GM19099 (cell line): ENCODE results near the gene SNTG2.

ENCODE experiments used
- POLR2A ChIP-seq: IDR thresholded peaks from 3 replicates; pipeline ENCODE4 v1.6.1; 2011; ENCODE audit warnings: low read depth; ENCODE audit not compliant: insufficient read length; ENCODE audit errors: extremely low read depth

SNTG2 gene

DNA sequence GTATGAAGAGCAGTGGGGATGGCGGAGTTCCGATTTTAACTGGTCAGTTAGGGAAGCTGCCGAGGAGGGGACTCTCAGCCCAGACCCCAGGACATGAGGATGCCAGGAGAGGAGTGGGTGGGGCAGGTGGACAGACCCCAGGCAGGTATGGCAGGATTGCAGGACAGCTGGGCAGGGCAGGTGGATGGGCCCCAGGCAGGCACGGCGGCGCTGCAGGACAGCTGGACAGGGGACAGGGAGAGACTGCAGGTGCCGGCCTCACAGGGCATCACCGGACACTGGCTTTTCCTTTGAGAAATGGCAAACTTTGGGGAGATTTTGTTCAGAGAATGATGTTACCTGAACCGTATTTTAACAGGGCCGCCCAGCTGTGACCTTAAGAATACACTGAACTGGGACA, 127.7 kb downstream of the SNTG2 start:
- TF ChIP-seq POLR2A = no peak

DNA sequence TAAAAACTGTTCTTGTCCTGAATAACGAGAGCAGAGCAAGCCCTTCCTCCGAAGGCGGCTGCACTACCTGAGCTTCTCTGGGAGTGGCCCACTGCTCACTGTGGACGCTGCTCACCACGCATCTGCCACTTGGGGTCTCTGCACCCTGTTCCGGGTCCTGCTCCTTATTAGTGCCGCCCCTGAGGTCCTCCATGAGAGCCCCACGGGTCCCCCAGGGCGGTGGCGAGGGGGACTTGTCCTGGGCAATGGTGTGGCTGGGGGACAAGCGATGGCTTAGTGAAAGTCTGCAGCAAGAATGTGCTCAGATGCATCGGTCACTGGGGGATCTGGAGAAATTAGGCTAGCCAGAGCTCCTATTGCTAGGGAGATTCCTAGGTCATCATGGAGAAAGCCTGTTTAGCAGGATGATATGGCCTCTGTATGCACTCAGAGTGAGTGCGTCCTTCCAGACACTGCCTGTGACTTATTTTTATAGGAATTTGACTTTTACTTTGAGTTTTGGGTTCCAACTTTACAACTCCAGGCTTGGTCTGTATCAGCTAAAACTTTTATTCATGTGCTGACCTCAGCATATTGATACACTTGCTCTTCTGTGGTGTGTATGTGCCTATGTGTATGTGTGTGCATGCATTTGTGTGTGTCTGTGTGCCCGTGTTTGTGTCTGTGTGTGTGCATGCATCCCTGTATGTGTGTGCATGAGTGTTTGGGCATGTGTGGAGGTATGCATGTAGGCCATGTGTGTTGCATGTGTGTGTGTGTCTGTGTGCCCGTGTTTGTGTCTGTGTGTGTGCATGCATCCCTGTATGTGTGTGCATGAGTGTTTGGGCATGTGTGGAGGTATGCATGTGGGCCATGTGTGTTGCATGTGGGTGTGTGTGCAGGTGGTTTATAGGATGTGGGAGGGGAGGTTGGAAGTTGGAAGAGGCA, 129.5 kb downstream of the SNTG2 start:
- TF ChIP-seq POLR2A = no peak

DNA sequence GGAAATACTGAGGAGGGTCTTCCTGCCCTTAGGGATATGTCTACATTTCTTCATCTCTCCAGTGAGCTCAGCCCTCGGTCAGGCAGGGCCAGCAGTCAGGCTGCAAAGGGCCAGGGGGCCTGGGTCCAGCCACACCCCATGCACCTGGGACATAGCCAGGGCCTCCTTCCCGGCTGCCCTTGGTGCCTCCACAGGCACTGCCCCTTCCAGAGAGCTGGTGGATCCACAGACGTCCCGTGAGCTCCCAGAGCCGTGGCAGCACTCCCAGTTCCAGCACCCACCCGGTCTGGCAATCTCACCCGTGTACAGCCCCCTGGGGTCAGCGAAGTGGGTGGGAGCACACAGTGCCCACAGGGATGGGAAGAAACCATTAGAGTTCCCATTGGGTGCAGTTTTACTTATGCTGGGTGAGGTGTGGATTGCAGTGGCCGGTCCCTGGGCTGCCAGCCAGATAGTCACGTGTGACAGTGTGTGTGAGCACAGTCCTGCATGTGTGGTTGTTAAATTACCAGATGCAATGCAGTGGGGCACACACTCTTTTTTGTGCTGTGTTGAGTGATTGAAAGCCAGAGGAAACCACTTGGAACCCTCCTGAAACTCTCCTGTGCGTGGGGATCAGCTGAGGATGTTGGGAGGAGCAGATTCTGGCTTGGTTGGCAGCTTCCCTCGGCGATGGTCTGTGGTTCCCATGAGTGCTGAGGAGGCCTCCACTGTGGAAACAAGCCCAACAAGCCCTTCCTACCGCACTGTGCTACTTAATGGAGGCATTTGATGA, 131.0 kb downstream of the SNTG2 start:
- TF ChIP-seq POLR2A = no peak

DNA sequence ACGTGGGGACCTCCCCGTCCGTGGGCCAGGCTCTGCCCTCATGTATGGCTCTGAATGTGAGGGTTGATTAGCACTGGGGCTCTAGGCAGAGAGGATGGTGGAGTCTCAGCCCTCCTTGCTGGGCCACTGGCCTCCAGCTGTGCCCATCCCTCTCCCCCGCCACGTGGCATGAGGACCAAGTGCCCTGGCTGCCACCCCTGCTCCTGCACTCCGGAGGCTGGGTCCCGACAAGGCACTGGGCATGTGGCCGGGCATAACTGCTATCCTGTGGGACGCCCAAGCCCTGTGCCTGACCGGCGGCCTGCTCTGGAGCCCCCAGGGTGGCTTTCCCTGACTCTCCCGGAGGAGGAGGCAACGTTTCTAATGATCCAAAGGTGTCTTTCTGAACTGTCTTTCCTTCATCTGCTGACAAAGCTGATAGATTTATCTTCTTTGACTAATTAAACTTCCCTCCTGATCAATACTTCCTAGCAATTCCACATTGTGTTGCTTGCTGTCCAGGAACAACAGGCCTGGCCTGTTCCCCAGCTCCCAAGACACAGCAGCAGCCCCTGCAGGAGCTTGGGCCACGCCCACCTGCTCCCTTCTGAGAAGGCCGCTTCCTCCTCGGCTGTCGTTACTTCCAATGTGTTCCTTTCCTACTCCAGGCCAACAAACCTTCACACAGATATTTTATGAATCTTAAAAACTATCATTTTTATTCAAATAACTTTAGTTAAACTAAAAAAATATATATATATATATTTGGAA, 132.0 kb downstream of the SNTG2 start:
- TF ChIP-seq POLR2A = no peak

DNA sequence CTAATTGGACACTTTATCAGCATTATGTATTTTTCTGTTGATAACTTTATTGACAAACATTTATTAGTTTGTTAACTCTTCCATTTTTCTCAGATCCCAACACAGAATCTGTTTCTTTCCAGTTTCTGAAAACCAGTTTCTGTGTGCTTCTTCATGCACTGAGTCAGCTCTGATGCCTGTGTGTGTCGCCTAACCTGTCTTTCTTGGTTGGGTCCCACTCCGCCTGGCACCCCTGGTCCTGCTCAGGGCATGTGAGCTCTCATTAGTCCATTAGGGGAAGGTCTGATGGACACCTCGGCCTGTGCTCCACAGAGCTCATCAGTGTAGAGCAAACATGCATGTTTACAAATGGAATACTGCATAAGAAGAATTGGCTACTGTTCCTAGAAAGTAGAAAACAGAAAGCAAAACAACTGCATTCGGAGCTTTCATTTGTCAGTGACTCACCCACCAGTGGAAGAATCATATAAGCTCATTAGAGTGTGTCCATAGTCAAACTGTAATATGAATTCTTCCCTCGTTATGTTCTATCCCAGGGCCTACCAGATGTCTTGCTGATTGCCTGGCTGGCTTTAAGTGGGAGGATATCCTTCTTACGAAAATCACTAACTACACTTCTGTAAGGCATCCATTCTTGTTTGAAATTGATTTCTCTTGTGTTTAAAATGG, 137.7 kb downstream of the SNTG2 start:
- no peak for TF ChIP-seq POLR2A

DNA sequence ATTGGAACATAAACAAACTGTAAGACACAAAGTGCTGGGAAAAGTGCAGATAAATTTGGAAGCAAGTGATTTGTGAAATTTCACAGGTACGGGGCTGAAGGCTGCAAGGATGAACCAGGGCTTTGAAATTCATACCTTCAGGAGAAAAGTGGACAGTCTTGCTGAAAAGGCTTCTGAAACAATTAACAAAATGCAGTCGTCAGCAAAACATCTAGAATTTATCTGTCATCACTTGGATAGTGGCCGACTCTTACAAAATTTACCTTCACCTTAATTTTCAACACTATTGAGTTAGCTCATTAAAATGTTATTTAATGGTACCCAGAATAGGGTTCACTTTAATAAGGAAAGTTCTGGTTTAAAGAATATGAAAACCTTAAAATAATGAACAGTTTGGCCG, 138.3 kb downstream of the SNTG2 start:
- no peak for TF ChIP-seq POLR2A

DNA sequence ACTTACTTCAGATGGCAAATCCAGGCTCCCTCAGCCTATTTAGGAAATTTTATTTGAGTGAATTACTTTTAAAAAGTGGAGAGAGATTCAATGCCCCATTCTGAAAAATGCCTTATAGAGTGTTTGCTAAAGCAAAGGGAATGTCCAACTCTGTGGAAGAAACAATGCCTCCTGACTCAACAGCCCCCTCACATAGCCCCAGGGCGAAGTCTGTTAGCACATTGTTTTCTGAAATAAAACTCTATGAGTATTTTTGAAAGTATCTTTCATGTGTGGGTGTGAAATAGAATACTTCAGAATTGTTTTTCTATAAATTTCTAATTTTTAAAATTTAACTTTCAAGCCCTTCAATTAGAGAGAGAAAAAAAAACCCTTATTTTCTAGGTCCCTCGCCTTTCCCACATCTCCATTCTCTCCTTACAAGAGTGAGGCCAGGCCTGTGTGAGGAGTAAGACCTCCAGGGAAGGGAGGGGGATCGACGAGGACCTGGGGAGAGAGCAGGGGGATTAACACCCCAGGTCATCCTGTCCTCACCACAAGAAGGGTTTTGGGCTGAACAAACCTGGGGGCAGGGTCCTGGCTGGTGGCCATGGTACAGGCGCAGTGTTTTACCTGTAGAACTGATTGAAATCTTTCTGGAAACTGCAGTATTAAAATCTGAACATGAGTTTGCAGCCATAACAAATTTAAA, 141.4 kb downstream of the SNTG2 start:
- TF ChIP-seq POLR2A = no peak

DNA sequence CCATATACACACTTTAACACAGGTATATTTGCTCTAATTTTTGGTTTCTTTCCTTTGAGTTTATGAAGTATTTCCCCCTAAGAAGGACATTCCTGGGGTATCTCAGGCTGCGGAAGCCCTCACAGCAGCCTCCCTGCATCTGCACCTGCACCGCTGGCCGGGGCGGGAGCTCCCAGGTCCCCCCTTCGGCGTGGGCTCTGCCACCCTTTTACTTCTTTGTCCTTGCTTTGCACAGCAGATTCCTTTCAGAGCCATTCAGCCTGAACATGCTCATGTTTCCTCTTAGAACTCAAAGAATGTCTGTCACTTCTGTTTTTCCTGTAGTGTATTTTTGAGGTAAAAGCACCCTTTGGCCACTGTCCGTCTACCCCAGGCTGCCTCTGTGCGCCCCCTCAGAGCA, 146.5 kb downstream of the SNTG2 start:
- TF ChIP-seq POLR2A = no peak

DNA sequence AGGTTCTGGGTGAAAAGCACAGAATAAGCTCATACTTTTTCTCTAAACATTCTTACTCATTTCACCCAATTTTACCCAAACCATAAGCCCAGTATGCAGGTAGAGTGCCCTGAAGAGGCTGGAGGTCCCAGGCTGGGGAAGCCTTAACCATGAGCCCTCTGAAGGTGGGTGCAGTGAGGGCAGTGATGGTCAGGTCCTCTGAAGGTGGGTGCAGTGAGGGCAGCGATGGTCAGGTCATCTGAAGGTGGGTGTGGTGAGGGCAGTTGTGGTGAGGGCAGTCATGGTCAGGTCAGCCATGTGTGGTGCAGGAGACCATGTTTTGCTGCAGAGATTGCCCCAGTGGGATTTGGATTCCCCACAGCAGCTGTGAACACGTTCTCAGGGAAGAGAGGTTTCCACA, 148.8 kb downstream of the SNTG2 start:
- TF ChIP-seq POLR2A = no peak

DNA sequence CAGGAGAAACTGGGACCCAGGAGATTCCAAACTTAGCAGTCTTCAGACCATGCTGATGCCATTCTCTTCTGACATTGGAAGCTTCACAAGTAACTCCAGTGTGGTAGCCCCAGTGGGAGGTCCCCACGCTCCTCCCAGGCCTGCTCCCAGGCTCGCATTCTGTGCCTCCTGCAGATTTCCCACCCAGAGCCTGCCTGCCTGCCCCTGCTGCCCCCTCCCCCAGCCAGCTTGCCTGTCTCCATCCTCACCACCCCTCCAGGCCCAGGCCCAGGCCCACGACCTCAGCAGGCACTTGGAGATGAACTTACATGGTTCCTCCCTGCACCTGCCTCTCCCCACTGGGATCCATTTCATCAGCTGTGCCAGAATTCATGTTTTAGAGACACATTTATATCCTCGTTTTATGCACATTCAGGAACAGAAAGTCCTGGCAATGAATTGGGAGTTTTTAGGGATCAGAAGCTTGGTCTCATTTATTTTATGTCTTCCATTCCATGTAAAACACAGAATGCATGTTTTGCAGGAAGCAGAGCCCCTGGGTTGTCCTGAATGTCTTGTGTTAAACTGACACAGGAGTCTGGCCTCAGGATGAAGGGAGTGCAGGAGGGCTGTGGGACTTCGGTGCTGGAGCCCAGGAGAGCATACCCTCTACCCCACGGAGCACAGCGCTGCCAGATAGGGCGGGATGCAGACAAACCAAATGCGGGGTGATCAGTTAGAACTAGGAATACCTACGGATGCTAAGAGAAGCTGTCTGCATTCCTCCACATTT, 150.5 kb downstream of the SNTG2 start:
- TF ChIP-seq POLR2A = no peak

DNA sequence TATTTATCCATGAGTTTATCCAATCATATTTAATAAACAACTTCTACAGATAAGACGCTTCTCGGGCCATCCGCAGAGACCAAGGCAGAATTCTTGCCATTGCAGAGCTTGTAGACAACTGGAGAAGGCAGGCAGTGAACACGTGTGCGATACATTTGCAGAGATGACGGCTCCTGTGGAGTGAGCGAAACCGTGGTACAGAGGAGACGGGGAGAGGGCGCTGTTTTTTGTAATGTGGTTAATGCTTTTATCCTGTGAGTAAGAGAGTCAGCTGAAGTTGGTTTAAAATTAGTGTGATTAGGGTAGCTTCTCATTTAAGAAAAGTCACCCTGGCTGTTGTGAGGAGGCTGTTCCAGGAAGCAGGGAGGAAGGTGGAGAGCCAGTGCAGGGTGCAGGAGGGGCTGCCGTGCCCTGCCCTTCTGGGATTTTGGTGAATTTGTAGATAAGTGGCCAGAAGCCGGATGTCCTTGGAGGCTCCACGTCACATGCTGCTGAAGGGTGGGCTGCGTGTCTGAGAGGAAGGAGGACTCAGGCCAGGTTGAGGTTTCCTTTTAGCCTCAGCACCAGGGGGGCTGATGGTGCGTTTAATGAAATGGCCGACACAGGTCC, 151.4 kb downstream of the SNTG2 start:
- TF ChIP-seq POLR2A = no peak

DNA sequence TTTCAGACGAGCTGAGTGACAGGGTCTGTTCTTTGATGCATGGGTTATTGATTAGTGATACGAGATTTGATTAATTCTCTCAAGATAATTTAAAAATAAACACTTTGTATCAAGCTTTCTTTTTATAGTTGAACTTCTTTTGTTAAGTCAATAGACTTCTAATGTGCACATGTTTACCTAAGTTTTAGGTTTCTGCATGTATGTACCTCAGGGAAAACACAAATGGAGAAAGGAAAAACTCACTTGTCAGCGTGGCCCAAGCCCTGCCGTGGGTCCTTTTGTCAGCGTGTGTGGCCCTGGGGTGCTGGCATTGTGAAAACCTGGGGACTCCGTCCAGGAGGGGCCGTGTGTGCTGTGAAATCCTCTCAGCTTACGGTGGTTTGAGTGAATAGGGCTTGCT, 153.7 kb downstream of the SNTG2 start:
- TF ChIP-seq POLR2A = no peak
